Measurements from ENCODE around the gene CDKL2. TPM values are rescaled to one million over a fixed set of nuclear protein-coding genes. Genes with fewer than 3 reads are reported as not detected.

Gene CDKL2
- total RNA-seq, 1 experiment from 2014 or later, result 1.8 TPM

DNA sequence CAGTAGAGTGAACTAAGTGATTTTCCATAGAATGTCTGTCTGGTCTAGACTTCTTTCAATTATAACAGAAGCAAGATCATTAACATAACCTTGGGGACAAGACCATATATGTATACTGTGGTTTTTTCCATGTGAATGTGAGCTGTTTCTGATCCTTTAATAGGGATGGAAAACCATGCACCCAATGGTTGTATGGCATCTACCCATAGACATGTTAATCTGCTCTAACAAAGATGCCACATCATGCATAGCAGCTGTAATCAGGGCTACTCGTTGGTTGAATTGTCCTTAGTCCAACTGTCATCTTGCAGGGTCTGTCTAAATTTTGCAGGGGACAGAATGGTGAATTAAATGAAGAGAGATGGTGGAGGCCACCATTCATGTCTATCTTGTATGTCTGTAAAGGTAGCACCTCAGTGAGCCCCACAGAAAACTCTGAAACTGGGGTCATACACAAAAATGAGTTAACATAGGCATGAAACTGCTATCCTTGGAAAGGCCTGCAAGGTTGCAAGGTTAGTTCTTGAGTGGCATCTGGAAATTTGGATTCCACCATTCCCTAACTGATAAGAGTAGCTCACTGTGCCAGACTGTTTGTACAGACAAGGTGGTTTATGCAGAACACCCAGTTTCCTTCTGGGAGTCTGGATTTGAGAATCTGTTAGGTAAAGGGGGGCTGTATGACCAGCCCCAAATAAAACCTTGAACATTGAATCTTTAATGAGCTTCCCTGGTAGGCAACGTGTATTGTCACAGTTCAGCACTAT, 99.6 kb downstream of the CDKL2 start:
- in situ Hi-C loops (cut with HindIII; ENCODE audit: low pct_unique_long_range_greater_than_20kb, low sequenced_read_pairs), result no loop called here
- DNase-seq (ENCODE audit: low read depth), result no peak

Other genes with a start within 250 kb of the CDKL2 start
- 3.5 and 7.9 TPM in 2 replicates for gene RCHY1, start 116.1 kb downstream of the CDKL2 start, total RNA-seq (2014; rRNA removed; shearing (Covaris generic); ENCODE audit: low replicate concordance)
- 4.2 and 7.2 TPM in 2 replicates for gene THAP6, start 116.1 kb downstream of the CDKL2 start, total RNA-seq (2014; rRNA removed; shearing (Covaris generic); ENCODE audit: low replicate concordance)
- 0.17 TPM in 1 of 2 replicates, not detected in the other for gene ODAPH, start 74.5 kb downstream of the CDKL2 start, total RNA-seq (2014; rRNA removed; shearing (Covaris generic); ENCODE audit: low replicate concordance)
- 35.8 and 36.3 TPM in 2 replicates for gene G3BP2, start 42.9 kb upstream of the CDKL2 start, total RNA-seq (2014; rRNA removed; shearing (Covaris generic); ENCODE audit: low replicate concordance)
- gene USO1, start 94.0 kb upstream of the CDKL2 start, total RNA-seq (2014; rRNA removed; shearing (Covaris generic); ENCODE audit: low replicate concordance), result 25.5 and 28.1 TPM in 2 replicates

Measured in Caki2 (cell line).